Adrenal gland (tissue), 5 donors: Measurements from ENCODE around the gene NBDY.

Experiments
- POLR2A ChIP-seq, 2 donors: fragments of 450-650 bp; IDR thresholded peaks; one replicate each; pipeline ENCODE4 v1.6.1; 2017; ENCODE audit warnings: antibody characterized with exemption in 2 of 2, mild to moderate bottlenecking in 2 of 2, moderate library complexity in 1 of 2
- TF ChIP-seq, protein P1 (sequence below), 6 experiments: fragments of 450-650 bp in 4 of 6; fragments of 200-600 bp in 2 of 6; sonication (generic) in 1 of 6; IDR thresholded peaks; 1 replicate in 5 of 6; 2 replicates in 1 of 6; pipeline versions ENCODE4 v1.5.1 to v1.8.0; 2016 to 2021; ENCODE audit warnings: antibody characterized with exemption in 6 of 6, mild to moderate bottlenecking in 2 of 6, moderate library complexity in 1 of 6
- donor health status: DM: no; HTN: no; CAD: no.

- TF ChIP-seq, protein P1, sequence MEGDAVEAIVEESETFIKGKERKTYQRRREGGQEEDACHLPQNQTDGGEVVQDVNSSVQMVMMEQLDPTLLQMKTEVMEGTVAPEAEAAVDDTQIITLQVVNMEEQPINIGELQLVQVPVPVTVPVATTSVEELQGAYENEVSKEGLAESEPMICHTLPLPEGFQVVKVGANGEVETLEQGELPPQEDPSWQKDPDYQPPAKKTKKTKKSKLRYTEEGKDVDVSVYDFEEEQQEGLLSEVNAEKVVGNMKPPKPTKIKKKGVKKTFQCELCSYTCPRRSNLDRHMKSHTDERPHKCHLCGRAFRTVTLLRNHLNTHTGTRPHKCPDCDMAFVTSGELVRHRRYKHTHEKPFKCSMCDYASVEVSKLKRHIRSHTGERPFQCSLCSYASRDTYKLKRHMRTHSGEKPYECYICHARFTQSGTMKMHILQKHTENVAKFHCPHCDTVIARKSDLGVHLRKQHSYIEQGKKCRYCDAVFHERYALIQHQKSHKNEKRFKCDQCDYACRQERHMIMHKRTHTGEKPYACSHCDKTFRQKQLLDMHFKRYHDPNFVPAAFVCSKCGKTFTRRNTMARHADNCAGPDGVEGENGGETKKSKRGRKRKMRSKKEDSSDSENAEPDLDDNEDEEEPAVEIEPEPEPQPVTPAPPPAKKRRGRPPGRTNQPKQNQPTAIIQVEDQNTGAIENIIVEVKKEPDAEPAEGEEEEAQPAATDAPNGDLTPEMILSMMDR (IDR thresholded peaks at IDR 0.05): no peak
- no peak for TF ChIP-seq POLR2A (IDR thresholded peaks at IDR 0.05)
Observed at GRCh38 chrX:56785442-56785841, 56.4 kb downstream of the NBDY start.
